GM18511 (cell line): ENCODE data around the gene C9orf50.

Source experiments
- ATAC-seq: cut with Tn5 transposase; IDR thresholded peaks from one replicate; pipeline ENCODE4 v1.9.1; 2021; ENCODE audit warnings: mild to moderate bottlenecking, moderate library complexity; ENCODE audit not compliant: unreplicated experiment

Gene C9orf50

DNA sequence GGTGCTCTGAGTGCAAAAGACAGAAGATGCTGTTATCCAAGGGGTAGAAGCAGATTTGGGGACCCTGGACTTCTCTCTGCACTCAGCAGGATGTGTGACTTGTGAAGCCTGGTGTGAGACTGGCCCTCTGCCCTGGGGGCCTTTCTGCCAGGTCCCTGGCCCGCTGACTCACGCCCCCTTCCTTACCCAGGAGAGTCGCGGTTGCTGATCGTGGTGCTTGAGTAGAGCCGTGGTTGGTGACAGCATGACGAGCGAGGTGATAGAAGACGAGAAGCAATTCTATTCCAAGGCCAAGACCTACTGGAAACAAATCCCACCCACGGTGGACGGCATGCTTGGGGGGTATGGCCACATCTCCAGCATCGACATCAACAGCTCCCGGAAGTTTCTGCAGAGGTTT is 11.6 kb upstream of the C9orf50 start:
- no peak for ATAC-seq

- ATAC-seq, result no peak
These were observed 10.8 kb upstream of the C9orf50 start for GRCh38 chr9:129631674-129632129.

GRCh38 chr9:129630967-129631673 is 10.2 kb upstream of the C9orf50 start:
- ATAC-seq, result no peak

- no peak for ATAC-seq
These were observed 8.4 kb upstream of the C9orf50 start for GRCh38 chr9:129629251-129629820.

DNA sequence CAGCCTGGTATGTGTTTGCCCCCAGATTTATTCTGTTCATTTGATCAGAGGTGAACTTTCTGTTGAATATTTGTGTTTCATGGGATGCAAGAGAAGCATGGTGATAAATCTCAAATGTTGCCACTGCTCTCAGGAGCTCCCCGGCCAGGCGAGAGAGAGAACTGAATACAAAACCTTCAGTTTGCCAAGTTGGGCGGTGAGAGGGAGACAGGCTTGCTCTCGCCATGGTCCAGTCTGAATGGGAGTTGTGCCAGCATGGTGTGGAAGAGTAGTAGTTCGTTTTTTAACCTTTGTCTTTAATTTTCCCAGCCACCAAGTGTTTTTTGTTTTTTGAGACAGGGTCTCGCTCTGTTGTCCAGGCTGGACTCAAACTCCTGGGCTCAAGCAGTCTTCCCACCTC is 7.8 kb upstream of the C9orf50 start:
- no peak for ATAC-seq

DNA sequence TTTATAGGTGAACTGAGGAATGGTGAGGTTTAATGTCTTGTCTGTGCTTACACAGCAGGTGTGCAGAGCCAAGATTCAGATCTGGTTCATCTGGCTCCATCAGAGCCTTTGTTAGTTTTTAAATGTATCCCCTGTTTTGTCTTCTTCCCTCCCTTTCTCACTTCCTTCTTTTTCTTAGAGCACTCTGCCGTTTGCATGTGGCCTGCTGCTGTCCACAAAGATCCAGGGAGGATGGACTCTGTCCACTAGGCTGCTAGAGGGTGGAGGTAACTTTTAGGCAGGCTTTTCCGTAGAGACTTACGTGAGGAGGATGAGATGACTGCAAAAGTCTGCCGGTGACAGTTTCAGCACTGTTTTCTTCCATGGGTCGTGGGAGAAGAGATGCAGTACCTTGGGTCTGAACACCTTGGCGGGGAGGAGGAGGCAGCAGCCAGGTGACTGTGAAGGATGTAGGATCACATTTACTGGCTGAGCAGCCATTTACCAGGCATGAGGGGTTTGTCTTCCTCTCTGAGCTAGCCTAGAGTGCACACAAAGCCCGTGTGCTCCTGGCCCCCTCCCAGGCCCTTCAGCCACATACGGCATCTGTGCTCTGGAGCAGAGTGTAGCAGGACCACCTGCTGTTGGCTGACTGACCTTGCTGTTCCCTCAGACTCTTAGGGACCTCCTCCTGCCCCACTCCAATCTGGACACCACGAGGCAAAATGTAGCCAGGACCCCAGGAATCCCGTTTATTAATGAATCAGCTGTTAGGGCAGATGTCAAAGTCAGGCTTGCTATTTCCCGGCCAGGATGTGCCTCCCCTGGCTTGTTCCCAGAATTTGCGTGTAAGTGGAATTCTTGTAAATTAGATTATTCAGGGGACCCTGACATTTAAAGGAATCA is 6.9 kb upstream of the C9orf50 start:
- no peak for ATAC-seq

GRCh38 chr9:129626625-129627284 is 5.9 kb upstream of the C9orf50 start:
- ATAC-seq, result peak; percentile 34

- ATAC-seq, result peak; percentile 76
These were observed 5.3 kb upstream of the C9orf50 start, which contains the start of gene NTMT1 for GRCh38 chr9:129626079-129626624. Gene NTMT1, plus strand, starts transcription at chr9:129626163. Its CDS starts 6,541 bp downstream, at chr9:129632704.

DNA sequence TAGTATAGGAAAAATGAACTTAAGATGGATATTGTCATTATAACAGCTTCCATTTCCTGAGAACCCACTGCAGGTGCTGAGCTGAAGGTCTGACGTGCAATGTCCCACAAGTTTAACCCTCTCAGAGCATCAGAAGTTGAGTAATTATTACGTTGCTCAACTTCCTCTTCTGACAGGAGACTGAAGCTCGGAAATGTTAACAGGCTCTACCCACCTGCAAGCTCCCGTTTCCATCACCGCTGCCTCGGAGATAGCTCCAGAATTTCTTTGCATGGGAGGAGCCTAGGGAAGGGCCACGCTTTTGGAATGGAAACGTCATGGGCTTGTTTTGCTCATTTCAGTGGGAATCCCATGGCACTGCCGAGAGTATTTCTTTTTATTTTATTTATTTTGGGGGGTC is 4.0 kb upstream of the C9orf50 start:
- no peak for ATAC-seq

DNA sequence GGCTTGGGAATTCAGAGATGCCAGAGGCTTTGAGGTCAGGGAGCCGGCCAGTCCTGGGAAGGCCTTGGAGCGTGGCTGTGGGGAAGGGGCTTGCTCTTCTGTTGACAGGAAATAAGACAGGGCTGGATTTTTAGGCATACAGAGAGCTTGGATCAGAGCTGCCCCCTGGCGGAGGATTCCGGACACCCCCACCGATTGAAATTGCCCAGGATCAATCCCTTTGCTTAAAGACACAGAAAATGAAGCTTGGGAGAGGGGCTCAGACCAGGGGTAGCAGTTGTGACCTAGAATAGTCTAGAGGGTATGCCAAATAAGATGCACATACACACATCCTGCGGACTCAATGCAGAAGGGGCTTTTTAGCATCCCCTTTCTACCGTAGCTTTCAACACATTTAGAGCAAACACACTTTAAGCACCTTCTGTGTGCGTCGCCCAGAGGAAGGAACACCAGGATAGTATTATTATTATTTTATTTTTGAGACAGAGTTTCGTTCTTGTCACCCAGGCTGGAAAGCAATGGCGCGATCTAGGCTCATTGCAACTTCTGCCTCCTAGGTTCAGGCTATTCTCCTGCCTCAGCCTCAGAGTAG is 3.4 kb upstream of the C9orf50 start:
- no peak for ATAC-seq

GRCh38 chr9:129623331-129623730 is 2.4 kb upstream of the C9orf50 start:
- no peak for ATAC-seq

DNA sequence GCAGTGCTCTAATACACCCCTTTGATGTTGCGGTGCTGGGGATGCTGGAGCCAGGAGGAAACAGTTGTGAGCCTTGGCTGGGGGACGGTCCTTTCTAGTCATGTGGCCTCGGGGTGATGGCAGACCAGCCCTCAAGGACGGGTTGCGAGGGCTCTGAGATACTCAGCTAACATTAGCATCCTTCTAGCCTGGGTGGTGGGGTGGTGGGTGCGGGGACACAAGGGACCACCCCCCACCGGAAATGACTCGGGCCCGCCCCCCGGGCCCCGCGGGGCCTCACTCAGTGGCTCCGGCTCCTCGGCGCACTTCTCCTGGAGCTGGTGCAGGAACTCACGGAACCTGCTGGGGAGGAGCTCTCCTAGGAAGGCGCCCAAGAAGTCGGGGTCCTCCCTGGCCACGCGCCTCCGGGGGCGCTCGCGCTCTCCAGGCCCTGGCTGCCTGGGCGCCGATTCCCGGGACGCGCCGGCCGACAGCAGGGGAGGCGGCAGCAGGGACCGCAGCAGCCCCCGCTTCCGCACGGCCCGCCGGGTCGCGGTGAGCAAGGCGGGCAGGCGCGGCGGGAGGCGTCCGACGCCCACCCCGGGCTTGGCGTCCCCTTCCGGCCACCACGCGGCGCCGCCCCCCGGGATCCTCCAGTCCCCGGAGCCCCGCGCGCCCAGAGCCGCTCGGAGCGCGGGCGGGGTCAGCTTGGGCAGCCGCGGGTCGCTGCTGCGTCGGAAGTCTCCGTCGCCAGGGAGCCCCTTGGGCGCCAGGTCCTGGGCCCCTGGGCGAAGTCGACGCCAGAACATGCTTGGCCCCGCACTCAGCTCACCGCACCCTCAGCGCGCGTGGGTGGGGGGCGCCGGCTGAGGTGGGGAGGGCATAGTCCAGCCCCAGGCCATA is 873 bp downstream of the C9orf50 start:
- ATAC-seq, result no peak

GRCh38 chr9:129617167-129617566 is 3.7 kb downstream of the C9orf50 start:
- no peak for ATAC-seq

DNA sequence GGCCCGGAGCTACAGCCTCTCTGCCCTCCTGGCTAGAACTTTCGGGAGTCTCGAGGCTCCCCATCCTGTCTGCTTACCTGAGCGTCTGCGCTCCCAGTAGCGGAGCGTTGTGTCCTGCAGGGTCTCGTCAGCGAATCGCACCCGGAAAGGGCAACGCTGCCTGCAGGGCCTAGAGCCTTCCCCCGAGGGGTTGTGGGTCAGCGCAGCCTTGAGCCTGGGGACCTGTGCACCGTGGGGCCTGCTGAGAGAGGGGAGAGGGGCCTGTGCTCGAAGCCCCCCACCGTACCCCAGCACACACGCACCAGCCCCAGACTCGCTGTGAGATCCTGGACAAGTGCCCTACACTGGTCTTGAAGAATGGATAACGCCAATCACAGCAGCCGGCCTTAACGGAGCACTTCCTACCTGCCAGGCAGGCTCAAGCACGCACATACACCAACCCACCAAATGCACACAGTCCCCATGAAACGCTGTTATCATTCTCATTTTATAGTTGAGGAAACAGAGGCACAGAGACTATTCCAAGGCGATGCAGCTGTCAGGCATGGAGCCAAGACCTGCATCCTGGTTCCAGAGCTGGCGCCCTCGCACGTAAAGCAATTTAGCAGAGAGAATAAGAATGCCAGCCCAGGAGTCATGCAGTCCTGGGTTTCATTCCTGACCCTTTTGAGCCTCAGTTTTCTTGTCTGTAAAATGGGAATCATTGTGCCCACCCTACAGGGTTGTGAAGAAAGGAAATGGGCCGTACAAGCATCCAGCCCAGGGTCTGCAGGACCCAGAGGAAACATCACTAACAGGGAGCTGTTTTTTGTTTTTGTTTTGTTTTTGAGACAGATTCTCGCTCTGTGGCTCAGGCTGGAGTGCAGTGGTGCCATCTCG is 5.3 kb downstream of the C9orf50 start:
- ATAC-seq, result no peak

DNA sequence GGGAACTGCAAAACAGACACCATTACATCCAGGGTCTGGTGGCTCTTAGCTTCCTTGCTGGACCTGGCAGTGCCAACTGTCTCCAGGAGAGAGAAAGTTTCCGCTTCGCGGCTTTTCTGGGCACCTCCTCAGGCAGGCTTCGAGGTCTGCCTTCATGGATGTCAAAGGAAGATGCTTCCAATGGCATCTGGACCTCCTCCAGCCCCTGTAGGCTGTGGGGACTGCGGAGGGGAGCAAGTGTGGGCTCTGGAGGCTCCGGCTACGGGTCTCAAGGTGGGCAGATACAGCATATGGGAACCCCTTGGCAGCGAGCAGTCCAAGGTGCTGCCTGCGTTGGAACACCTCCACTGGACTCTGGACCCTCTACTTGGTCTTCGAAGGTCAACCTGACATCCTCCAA is 6.0 kb downstream of the C9orf50 start:
- ATAC-seq, result no peak

DNA sequence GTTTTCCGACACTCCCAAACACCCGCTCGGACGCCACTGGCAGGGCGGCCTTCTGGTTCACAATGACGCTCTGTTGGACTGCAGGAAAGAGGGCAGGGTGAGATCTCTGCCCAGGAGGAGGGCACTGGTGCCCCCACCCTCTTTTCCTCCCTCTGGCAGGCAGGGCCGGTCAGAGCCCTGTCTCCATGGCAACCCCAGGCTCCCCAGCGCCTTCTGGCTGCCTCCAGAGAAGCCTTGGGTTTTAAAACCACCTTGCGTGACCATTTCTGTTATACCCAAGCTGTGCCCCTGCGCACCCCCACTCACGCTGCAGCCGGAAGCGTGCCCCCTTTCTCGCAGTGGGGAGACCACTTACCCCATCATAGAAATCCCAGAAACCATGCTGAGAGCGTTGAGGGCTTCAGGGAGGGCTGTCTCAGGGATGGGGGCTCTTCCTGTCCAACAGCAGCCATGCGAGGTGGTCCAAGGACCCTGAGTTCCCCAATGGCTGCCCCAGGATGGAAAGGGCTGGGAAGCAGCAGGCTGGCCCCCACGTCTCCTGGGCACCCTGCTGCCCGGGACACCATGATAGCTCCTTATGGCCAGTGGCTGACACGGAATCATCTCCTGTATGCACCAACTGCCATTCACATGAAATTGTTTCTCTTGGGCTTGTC is 7.3 kb downstream of the C9orf50 start:
- no peak for ATAC-seq

DNA sequence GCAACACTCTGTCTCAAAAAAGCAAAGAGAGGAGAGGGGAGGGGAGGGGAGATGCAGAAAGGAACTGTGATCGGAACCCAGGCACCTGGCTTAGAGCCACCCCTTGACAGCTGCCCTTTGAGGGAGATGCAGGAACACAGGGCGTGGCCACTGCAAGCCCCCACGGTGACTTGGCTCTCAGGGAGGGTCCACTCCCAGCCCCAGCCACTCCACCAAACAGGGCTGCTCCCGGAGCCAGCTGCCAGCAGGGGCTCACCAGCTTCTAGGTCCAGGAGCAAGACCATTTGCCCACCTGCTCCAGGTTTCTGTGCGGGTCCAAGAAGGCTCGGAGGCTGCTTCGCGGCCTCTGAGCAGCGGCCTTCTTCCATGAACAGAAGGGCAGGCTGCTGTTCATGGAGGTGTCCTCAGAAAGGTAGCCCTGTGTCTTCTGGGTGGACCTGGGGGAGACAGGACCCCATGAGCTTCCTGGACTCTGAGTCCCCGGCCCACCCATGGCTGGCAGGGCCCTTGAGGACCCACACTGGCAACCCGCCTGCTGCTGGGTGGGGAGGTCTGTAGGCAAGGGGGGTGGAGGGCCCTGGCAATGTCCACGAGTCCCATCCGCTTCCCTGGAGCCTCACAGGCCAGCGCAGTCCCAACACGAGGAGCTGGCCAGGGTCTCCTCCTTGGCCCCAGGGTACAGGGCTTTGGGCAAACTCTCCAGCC is 7.9 kb downstream of the C9orf50 start:
- ATAC-seq, result no peak
